Liver (tissue), 9 donors: Measurements from ENCODE around the gene NXN. TPM values are rescaled to one million over a fixed set of nuclear protein-coding genes. Genes with fewer than 3 reads are reported as not detected.

Experiments
- DNase-seq: peaks from one replicate; pipeline ENCODE4 v3.0.0-alpha.2; 2017; ENCODE audit warnings: low spot score
- H3K27ac ChIP-seq, 2 donors: one replicate each; pipeline ENCODE4 v1.7.0; 2013; ENCODE audit warnings: inconsistent platforms in 2 of 2, low read length in 2 of 2, control low read depth in 1 of 2, low read depth in 1 of 2, mild to moderate bottlenecking in 1 of 2
- H3K27me3 ChIP-seq, 4 donors: one replicate each; pipeline versions ENCODE4 v1.6.1 to v1.7.0; 2013; ENCODE audit warnings: low read length in 3 of 4, inconsistent platforms in 1 of 4, mild to moderate bottlenecking in 1 of 4, moderate library complexity in 1 of 4; ENCODE audit not compliant: control insufficient read depth in 4 of 4, insufficient read depth in 4 of 4
- H3K36me3 ChIP-seq, 4 donors: one replicate each; pipeline versions ENCODE4 v1.6.1 to v1.7.0; 2013; ENCODE audit warnings: low read length in 3 of 4, mild to moderate bottlenecking in 3 of 4, low read depth in 1 of 4, moderate library complexity in 1 of 4; ENCODE audit not compliant: control insufficient read depth in 4 of 4, insufficient read depth in 3 of 4
- H3K4me1 ChIP-seq, 4 donors: one replicate each; pipeline versions ENCODE4 v1.6.1 to v1.7.0; 2013; ENCODE audit warnings: low read length in 3 of 4, mild to moderate bottlenecking in 3 of 4, moderate library complexity in 1 of 4; ENCODE audit not compliant: control insufficient read depth in 4 of 4, insufficient read depth in 4 of 4
- H3K4me3 ChIP-seq, 3 donors: one replicate each; pipeline versions ENCODE4 v1.6.1 to v1.7.0; 2013; ENCODE audit warnings: low read length in 3 of 3, control low read depth in 1 of 3, low read depth in 1 of 3, mild to moderate bottlenecking in 1 of 3
- H3K9ac ChIP-seq, 2 donors: one replicate each; pipeline ENCODE4 v1.7.0; 2013; ENCODE audit warnings: low read length in 2 of 2, mild to moderate bottlenecking in 2 of 2, moderate library complexity in 2 of 2, control low read depth in 1 of 2, low read depth in 1 of 2
- H3K9me3 ChIP-seq, 4 donors: one replicate each; pipeline versions ENCODE4 v1.6.1 to v1.7.0; 2013; ENCODE audit warnings: low read length in 3 of 4; ENCODE audit not compliant: control insufficient read depth in 4 of 4
- EGR1 ChIP-seq, 2 donors: IDR thresholded peaks; 2 replicates each; pipeline ENCODE4 v1.6.1; 2016 to 2018; ENCODE audit warnings: antibody characterized with exemption in 2 of 2, low read depth in 2 of 2
- FOXA1 ChIP-seq: IDR thresholded peaks from 2 replicates; pipeline ENCODE4 v1.6.1; 2016; ENCODE audit warnings: antibody characterized with exemption
- GABPA ChIP-seq, 2 donors: IDR thresholded peaks in 1 of 2; conservative IDR thresholded peaks in 1 of 2; 2 replicates each; pipeline ENCODE4 v1.6.1; 2016; ENCODE audit warnings: antibody characterized with exemption in 2 of 2, mild to moderate bottlenecking in 1 of 2, moderate library complexity in 1 of 2
- HNF4A ChIP-seq, 2 donors: conservative IDR thresholded peaks; 2 replicates each; pipeline ENCODE4 v1.6.1; 2016; ENCODE audit warnings: antibody characterized with exemption in 2 of 2, mild to moderate bottlenecking in 2 of 2
- HNF4G ChIP-seq: IDR thresholded peaks from 2 replicates; pipeline ENCODE4 v1.6.1; 2016; ENCODE audit warnings: antibody characterized with exemption
- JUND ChIP-seq, 2 donors: IDR thresholded peaks; 2 replicates each; pipeline ENCODE4 v1.6.1; 2016; ENCODE audit warnings: antibody characterized with exemption in 2 of 2
- NR2F2 ChIP-seq: IDR thresholded peaks from 2 replicates; pipeline ENCODE4 v1.6.1; 2016; ENCODE audit warnings: antibody characterized with exemption
- RAD21 ChIP-seq, 2 donors: IDR thresholded peaks; 2 replicates each; pipeline ENCODE4 v1.6.1; 2016; ENCODE audit warnings: antibody characterized with exemption in 2 of 2, mild to moderate bottlenecking in 2 of 2
- RXRA ChIP-seq, 2 donors: IDR thresholded peaks; 2 replicates each; pipeline ENCODE4 v1.6.1; 2017 to 2018; ENCODE audit warnings: antibody characterized with exemption in 2 of 2, mild to moderate bottlenecking in 1 of 2
- SP1 ChIP-seq: IDR thresholded peaks from 2 replicates; pipeline ENCODE4 v1.6.1; 2018; ENCODE audit warnings: antibody characterized with exemption, mild to moderate bottlenecking
- TAF1 ChIP-seq: conservative IDR thresholded peaks from 2 replicates; pipeline ENCODE4 v1.6.1; 2016; ENCODE audit warnings: antibody characterized with exemption, mild to moderate bottlenecking
- YY1 ChIP-seq: IDR thresholded peaks from 2 replicates; pipeline ENCODE4 v1.6.1; 2016; ENCODE audit warnings: antibody characterized with exemption, mild to moderate bottlenecking
- ZBTB33 ChIP-seq: IDR thresholded peaks from 2 replicates; pipeline ENCODE4 v1.6.1; 2016; ENCODE audit warnings: antibody characterized with exemption
- WGBS: extraction: QIAGEN DNeasy Blood & Tissue Kit; methylation state at CpG from one replicate; pipeline ENCODE4 v1.1.7; 2013; 5-methylcytosine and 5-hydroxymethylcytosine counted together
- polyA plus RNA-seq, 2 donors: library from polyadenylated mRNA; stranded (reverse) in 1 of 2; unstranded in 1 of 2; fragments of 200-250 nt in 1 of 2; fragments of >200 nt in 1 of 2; fragmentation: Nextera tagmentation in 1 of 2; extraction: Ambion mirVana in 1 of 2; gene quantifications; one replicate each; pipeline versions ENCODE4 v1.2.1 to v1.2.3, GENCODE V29; 2013 to 2015
- total RNA-seq, 2 donors: library from RNA; depleted of rRNA; stranded (reverse); fragments of >200 nt; gene quantifications; one replicate each; pipeline ENCODE4 v1.2.3, GENCODE V29; 2014
- TF ChIP-seq, protein P1 (sequence below): IDR thresholded peaks from 2 replicates; pipeline ENCODE4 v1.6.1; 2016; ENCODE audit warnings: antibody characterized with exemption
- TF ChIP-seq, protein P2 (sequence below): IDR thresholded peaks from 2 replicates; pipeline ENCODE4 v1.6.1; 2016; ENCODE audit warnings: antibody characterized with exemption, mild to moderate bottlenecking
- TF ChIP-seq, protein P3 (sequence below): IDR thresholded peaks from 2 replicates; pipeline ENCODE4 v1.6.1; 2016; ENCODE audit warnings: antibody characterized with exemption
- TF ChIP-seq, protein P4 (sequence below): fragments of 150-350 bp; IDR thresholded peaks from 2 replicates; pipeline ENCODE4 v1.5.1; 2017; ENCODE audit warnings: improper control_type of control experiment, low read depth, low read length; ENCODE audit not compliant: missing input control
- donor health status: healthy.
- donor health status: healthy.
- donor health status: healthy.
- donor health status: healthy.
- donor health status: healthy.

Gene NXN
- total and polyA plus RNA-seq, 4 donors, result 2.3 to 4.5 (median 3.3) TPM

- no peak for DNase-seq
- no peaks in the 10 kb centered on the region for H3K36me3 ChIP-seq
- TF ChIP-seq SP1 (no peak), HNF4G (no peak), RXRA (IDR thresholded peaks at IDR 0.05) (no peak), EGR1 (IDR thresholded peaks at IDR 0.05; ENCODE audit: low read depth in 2 of 2) (no peak), JUND (IDR thresholded peaks at IDR 0.05) (no peak), YY1 (no peak), NR2F2 (no peak), ZBTB33 (no peak), HNF4A (conservative IDR thresholded peaks at IDR 0.05) (no peak), RAD21 (IDR thresholded peaks at IDR 0.05) (no peak), GABPA (IDR thresholded peaks at IDR 0.05 in 1 of 2, conservative IDR thresholded peaks at IDR 0.05 in 1 of 2) (no peak), FOXA1 (no peak), TAF1 (no peak)
- TF ChIP-seq, protein P1, sequence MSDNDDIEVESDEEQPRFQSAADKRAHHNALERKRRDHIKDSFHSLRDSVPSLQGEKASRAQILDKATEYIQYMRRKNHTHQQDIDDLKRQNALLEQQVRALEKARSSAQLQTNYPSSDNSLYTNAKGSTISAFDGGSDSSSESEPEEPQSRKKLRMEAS, result no peak
- TF ChIP-seq, protein P2, sequence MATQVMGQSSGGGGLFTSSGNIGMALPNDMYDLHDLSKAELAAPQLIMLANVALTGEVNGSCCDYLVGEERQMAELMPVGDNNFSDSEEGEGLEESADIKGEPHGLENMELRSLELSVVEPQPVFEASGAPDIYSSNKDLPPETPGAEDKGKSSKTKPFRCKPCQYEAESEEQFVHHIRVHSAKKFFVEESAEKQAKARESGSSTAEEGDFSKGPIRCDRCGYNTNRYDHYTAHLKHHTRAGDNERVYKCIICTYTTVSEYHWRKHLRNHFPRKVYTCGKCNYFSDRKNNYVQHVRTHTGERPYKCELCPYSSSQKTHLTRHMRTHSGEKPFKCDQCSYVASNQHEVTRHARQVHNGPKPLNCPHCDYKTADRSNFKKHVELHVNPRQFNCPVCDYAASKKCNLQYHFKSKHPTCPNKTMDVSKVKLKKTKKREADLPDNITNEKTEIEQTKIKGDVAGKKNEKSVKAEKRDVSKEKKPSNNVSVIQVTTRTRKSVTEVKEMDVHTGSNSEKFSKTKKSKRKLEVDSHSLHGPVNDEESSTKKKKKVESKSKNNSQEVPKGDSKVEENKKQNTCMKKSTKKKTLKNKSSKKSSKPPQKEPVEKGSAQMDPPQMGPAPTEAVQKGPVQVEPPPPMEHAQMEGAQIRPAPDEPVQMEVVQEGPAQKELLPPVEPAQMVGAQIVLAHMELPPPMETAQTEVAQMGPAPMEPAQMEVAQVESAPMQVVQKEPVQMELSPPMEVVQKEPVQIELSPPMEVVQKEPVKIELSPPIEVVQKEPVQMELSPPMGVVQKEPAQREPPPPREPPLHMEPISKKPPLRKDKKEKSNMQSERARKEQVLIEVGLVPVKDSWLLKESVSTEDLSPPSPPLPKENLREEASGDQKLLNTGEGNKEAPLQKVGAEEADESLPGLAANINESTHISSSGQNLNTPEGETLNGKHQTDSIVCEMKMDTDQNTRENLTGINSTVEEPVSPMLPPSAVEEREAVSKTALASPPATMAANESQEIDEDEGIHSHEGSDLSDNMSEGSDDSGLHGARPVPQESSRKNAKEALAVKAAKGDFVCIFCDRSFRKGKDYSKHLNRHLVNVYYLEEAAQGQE, result no peak
- TF ChIP-seq, protein P3, sequence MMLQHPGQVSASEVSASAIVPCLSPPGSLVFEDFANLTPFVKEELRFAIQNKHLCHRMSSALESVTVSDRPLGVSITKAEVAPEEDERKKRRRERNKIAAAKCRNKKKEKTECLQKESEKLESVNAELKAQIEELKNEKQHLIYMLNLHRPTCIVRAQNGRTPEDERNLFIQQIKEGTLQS, result no peak
- TF ChIP-seq, protein P4, sequence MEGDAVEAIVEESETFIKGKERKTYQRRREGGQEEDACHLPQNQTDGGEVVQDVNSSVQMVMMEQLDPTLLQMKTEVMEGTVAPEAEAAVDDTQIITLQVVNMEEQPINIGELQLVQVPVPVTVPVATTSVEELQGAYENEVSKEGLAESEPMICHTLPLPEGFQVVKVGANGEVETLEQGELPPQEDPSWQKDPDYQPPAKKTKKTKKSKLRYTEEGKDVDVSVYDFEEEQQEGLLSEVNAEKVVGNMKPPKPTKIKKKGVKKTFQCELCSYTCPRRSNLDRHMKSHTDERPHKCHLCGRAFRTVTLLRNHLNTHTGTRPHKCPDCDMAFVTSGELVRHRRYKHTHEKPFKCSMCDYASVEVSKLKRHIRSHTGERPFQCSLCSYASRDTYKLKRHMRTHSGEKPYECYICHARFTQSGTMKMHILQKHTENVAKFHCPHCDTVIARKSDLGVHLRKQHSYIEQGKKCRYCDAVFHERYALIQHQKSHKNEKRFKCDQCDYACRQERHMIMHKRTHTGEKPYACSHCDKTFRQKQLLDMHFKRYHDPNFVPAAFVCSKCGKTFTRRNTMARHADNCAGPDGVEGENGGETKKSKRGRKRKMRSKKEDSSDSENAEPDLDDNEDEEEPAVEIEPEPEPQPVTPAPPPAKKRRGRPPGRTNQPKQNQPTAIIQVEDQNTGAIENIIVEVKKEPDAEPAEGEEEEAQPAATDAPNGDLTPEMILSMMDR, result no peak
- H3K27ac ChIP-seq, result no peak overlapping the region
- H3K4me3 ChIP-seq, result no peak overlapping the region
- WGBS, result 90% methylated on average over 9 of the region's 9 CpGs
- no peak overlapping the region for H3K9ac ChIP-seq
- no peaks in the 10 kb centered on the region for H3K27me3 ChIP-seq
- H3K4me1 ChIP-seq, result no peaks in the 10 kb centered on the region
- H3K9me3 ChIP-seq, result no peaks in the 10 kb centered on the region
Observed at GRCh38 chr17:967122-967521, 12.5 kb downstream of the NXN start.
